ENCODE results near the gene TWNK. TPM values are rescaled to one million over a fixed set of nuclear protein-coding genes. Genes with fewer than 3 reads are reported as not detected.

TWNK gene
- total and polyA plus RNA-seq, 2 of the 4 experiments (the other 2 are of a cell fraction), result 7.7 to 8.8 TPM

GRCh38 chr10:101018600-101019439 is 31.5 kb downstream of the TWNK start:
- no peaks in the 10 kb centered on the region for H3K36me3 ChIP-seq (ENCODE audit: control insufficient read depth, insufficient read depth, low read length)
- peaks cover 1% of the 10 kb centered on the region; the same call in 1 of the 2 replicates for H3K27me3 ChIP-seq (ENCODE audit: control insufficient read depth, insufficient read depth, low read length)
- H3K4me1 ChIP-seq (ENCODE audit: control insufficient read depth, insufficient read depth, low read length), result peaks cover 10% of the 10 kb centered on the region
- intact Hi-C loops (cut with micrococcal nuclease) (loop anchor here (2.0 to 10.0 kb wide), 2 partner anchors 48 to 454 kb away; no protein-coding TSS in a partner anchor), in situ Hi-C loops (cut with MboI; ENCODE audit: low sequenced_read_pairs) (no loop called here), dilution Hi-C loops (cut with HindIII; ENCODE audit: low sequenced_read_pairs, unreplicated experiment) (no loop called here)
- H3K14ac ChIP-seq (replicated peaks; ENCODE audit: low read depth, low read length), result no peak overlapping the region
- no peaks in the 10 kb centered on the region for H4K20me1 ChIP-seq (ENCODE audit: insufficient read depth, low read length)
- no TSS peak for BruUV-seq (replicated peaks)
- DNase-seq (peak; percentile 77), ATAC-seq (ENCODE audit: low read depth) (peak; percentile 90)
- peaks cover 2% of the 10 kb centered on the region; the same call in 1 of the 2 replicates for H3K9me1 ChIP-seq (ENCODE audit: insufficient read depth, low read length)
- no peak overlapping the region for H3K9ac ChIP-seq (ENCODE audit: low read depth, low read length)
- H2AFZ ChIP-seq (replicated peaks; ENCODE audit: low read length, poor library complexity), result peak overlapping the region; percentile 79
- POLR2A ChIA-PET (ENCODE audit: unreplicated experiment), result no interaction called here
- CTCF ChIA-PET, result interaction anchor here (0.7 to 6.8 kb wide), 13 partner anchors 12 to 124 kb away, joined by 3 to 48 read pairs (median 4); partner anchors contain the start of genes LZTS2, PDZD7 and SFXN3
- H3K56ac ChIP-seq (ENCODE audit: extremely low read depth, insufficient read depth, low read length), result no peak overlapping the region
- H3K9me3 ChIP-seq (ENCODE audit: control insufficient read depth, insufficient read depth, low read length), result no peaks in the 10 kb centered on the region
- H3K27ac ChIP-seq (ENCODE audit: insufficient read depth, low read length), result no peak overlapping the region
- H2BK15ac ChIP-seq (ENCODE audit: low read depth, low read length), result no peak overlapping the region
- H2BK20ac ChIP-seq (ENCODE audit: low read depth, low read length), result no peak overlapping the region
- H3K23ac ChIP-seq (ENCODE audit: low read depth, low read length), result no peak overlapping the region
- H3K18ac ChIP-seq (ENCODE audit: low read depth, low read length), result no peak overlapping the region
- H4K8ac ChIP-seq (ENCODE audit: low read depth in 2 of 2, low read length in 2 of 2), result no peak overlapping the region
- H3K79me1 ChIP-seq (ENCODE audit: low read depth in 1 of 2, low read length in 2 of 2), result 0 out of 4 replicates have a peak, but pooled peaks cover 0 to 7% of the 10 kb centered on the region in 2 experiments
- no peak overlapping the region for H4K91ac ChIP-seq (ENCODE audit: insufficient read depth, low read depth, low read length)
- no peak overlapping the region for H3K4ac ChIP-seq (ENCODE audit: low read depth, low read length)
- H2BK5ac ChIP-seq (ENCODE audit: low read depth, low read length, poor library complexity, severe bottlenecking), result no peak overlapping the region
- 4% methylated on average over 21 of the region's 45 CpGs; no CpG with 5 or more reads in 1 of the 2 experiments for WGBS, 2 experiments (ENCODE audit: extremely low coverage in 2 of 2, insufficient read length in 1 of 2)
- no peak overlapping the region for H2BK120ac ChIP-seq (ENCODE audit: low read depth, low read length)
- no peak overlapping the region for H3K4me3 ChIP-seq (ENCODE audit: insufficient read depth, low read depth, low read length)
- no peak overlapping the region for H4K5ac ChIP-seq (ENCODE audit: low read depth, low read length)
- H2AK9ac ChIP-seq (replicated peaks; ENCODE audit: low read depth, low read length, poor library complexity), result no peak overlapping the region
- H3K4me2 ChIP-seq (ENCODE audit: low read depth, low read length), result no peak overlapping the region
- no peak overlapping the region for H2AK5ac ChIP-seq (ENCODE audit: low read depth, low read length)
- no peak for TF ChIP-seq BHLHE40 (IDR thresholded peaks at IDR 0.05; ENCODE audit: low read depth, low read length)
- no peak for TF ChIP-seq ELK1 (IDR thresholded peaks at IDR 0.05; ENCODE audit: borderline replicate concordance, low read depth, low read length)
- TF ChIP-seq MXI1 (IDR thresholded peaks at IDR 0.05; ENCODE audit: borderline replicate concordance, low read depth, low read length), result no peak
- no peak for TF ChIP-seq NFE2L2 (IDR thresholded peaks at IDR 0.05; ENCODE audit: low read depth, low read length)
- TF ChIP-seq CTCF (conservative IDR thresholded peaks at IDR 0.05; ENCODE audit: low read depth, low read length), result peak; percentile 89
- TF ChIP-seq RCOR1 (IDR thresholded peaks at IDR 0.05; ENCODE audit: insufficient replicate concordance, low read length), result no peak
- TF ChIP-seq FOS (IDR thresholded peaks at IDR 0.05; ENCODE audit: low read depth, low read length), result no peak
- TF ChIP-seq RFX5 (IDR thresholded peaks at IDR 0.05; ENCODE audit: low read depth, low read length), result no peak
- TF ChIP-seq SMC3 (IDR thresholded peaks at IDR 0.05; ENCODE audit: low read depth, low read length), result peak; percentile 51
- no peak for TF ChIP-seq POLR2A (IDR thresholded peaks at IDR 0.05; ENCODE audit: low read depth, low read length)
- TF ChIP-seq MAFK (IDR thresholded peaks at IDR 0.05; ENCODE audit: low read depth, low read length), result no peak
- TF ChIP-seq RAD21 (IDR thresholded peaks at IDR 0.05; ENCODE audit: low read length), result peak; percentile 79
- TF ChIP-seq CHD1 (IDR thresholded peaks at IDR 0.05; ENCODE audit: low read depth, low read length), result no peak
- TF ChIP-seq USF2 (IDR thresholded peaks at IDR 0.05; ENCODE audit: low read depth, low read length), result no peak
